Heart left ventricle (tissue), 16 donors: Measurements from ENCODE around the gene NANS. TPM values are rescaled to one million over a fixed set of nuclear protein-coding genes. Genes with fewer than 3 reads are reported as not detected.

ENCODE experiments used
- ATAC-seq, 4 donors: fragments of 200-7000 bp; cut with Tn5 transposase; one replicate each; pipeline ENCODE4 v1.9.1; 2020 to 2022; ENCODE audit warnings: moderate library complexity in 4 of 4, mild to moderate bottlenecking in 3 of 4, moderate number of reproducible peaks in 1 of 4
- DNase-seq, 5 donors: peaks; one replicate each; pipeline ENCODE4 v3.0.0-alpha.2; 2020
- H3K27ac ChIP-seq, 12 donors: fragments of 200-600 bp; sonication (generic) in 4 of 12; one replicate each; pipeline versions ENCODE4 v1.5.0 to v1.8.0; 2016 to 2022; ENCODE audit warnings: mild to moderate bottlenecking in 2 of 12
- H3K27me3 ChIP-seq, 9 donors: fragments of 200-600 bp; sonication (generic) in 2 of 9; one replicate each; pipeline versions ENCODE4 v1.5.1 to v1.8.0; 2016 to 2022; ENCODE audit warnings: mild to moderate bottlenecking in 3 of 9
- H3K36me3 ChIP-seq, 9 donors: fragments of 200-600 bp; sonication (generic) in 2 of 9; one replicate each; pipeline versions ENCODE4 v1.5.0 to v1.8.0; 2018 to 2022; ENCODE audit warnings: mild to moderate bottlenecking in 2 of 9
- H3K4me1 ChIP-seq, 12 donors: fragments of 200-600 bp; sonication (generic) in 4 of 12; one replicate each; pipeline versions ENCODE4 v1.5.0 to v1.8.0; 2016 to 2022; ENCODE audit warnings: mild to moderate bottlenecking in 3 of 12
- H3K4me3 ChIP-seq, 12 donors: fragments of 200-600 bp; sonication (generic) in 4 of 12; one replicate each; pipeline versions ENCODE4 v1.5.0 to v1.8.0; 2017 to 2022; ENCODE audit warnings: mild to moderate bottlenecking in 9 of 12, moderate library complexity in 4 of 12
- H3K9me3 ChIP-seq, 12 donors: fragments of 200-600 bp; sonication (generic) in 4 of 12; one replicate each; pipeline versions ENCODE4 v1.5.0 to v1.8.0; 2016 to 2022; ENCODE audit warnings: mild to moderate bottlenecking in 1 of 12
- CTCF ChIP-seq, 12 donors: fragments of 200-600 bp; sonication (generic) in 4 of 12; IDR thresholded peaks; one replicate each; pipeline versions ENCODE4 v1.5.0 to v1.8.0; 2018 to 2022; ENCODE audit warnings: antibody characterized with exemption in 12 of 12, mild to moderate bottlenecking in 5 of 12
- POLR2A ChIP-seq, 2 donors: fragments of 450-650 bp; IDR thresholded peaks; one replicate each; pipeline ENCODE4 v1.6.1; 2017; ENCODE audit warnings: antibody characterized with exemption in 2 of 2, mild to moderate bottlenecking in 2 of 2, moderate library complexity in 2 of 2
- WGBS, 4 donors: extraction: QIAGEN DNeasy Blood & Tissue Kit in 2 of 4; methylation state at CpG; one replicate each; pipeline versions ENCODE4 v1.1.5 to v1.1.7; 2013 to 2018; 5-methylcytosine and 5-hydroxymethylcytosine counted together
- intact Hi-C, 10 donors: fragments of 100-400 bp; cut with DNase I; formaldehyde crosslinking; loops; one replicate each; pipeline versions ENCODE4 v1.11.1 to v1.14.2; 2022
- polyA plus RNA-seq, 2 donors: library from polyadenylated mRNA; stranded (reverse); fragments of 200-250 nt; gene quantifications; one replicate each; pipeline ENCODE4 v1.2.3, GENCODE V29; 2013
- total RNA-seq, 9 donors: library from RNA; depleted of rRNA in 2 of 9; stranded (reverse); fragments of >200 nt in 2 of 9; fragmentation: NEBNext Ultra II Directional in 3 of 9; extraction: Animal tissue kit (Norgen Biotek cat#: 25700) in 3 of 9; gene quantifications; one replicate each; pipeline versions ENCODE4 v1.1.0 to v1.2.4, GENCODE V29; 2016 to 2023
- donor health status: ischemic (EF 13 %, LVEDD 7.1; RV severe dilation, severe dysfunction).
- donor health status: healthy with polysubstance abuse.
- donor health status: DM: no; HTN: yes; CAD: no.
- donor health status: DM: no; HTN: no; CAD: no.
- donor health status: ischemic (EF 25% LVEDD 6.9; RV normal size, moderate dysfunction).
- donor health status: ischemic (EF 25% LVEDD 5.7; RV mildly dilated, moderate dysfunction).
- donor health status: healthy.
- donor health status: DM: yes; HTN: yes; CAD: no.
- donor health status: ischemic (EF 35%, LVEDD 5.7; RV mildly dilated, moderate dysfunction).
- donor health status: nonischemic (EF 11% LVEDD 7.7; RV severe dilation, severe dysfunction).
- donor health status: DM: yes; HTN: yes; CAD: no.
- donor health status: PGD.
- donor health status: ischemic (EF 29% LVEDD 5.4; RV normal size, mild dysfunction).
- donor health status: nonischemic (EF 23%, LVEDD 6.1; RV moderate dilation, normal function).

NANS gene
- total and polyA plus RNA-seq, 11 donors = 24.3 to 144 (median 40.7) TPM

- WGBS, 4 donors = 95 to 98% (median 96%) methylated on average over 6 of the region's 6 CpGs
- Histone ChIP-seq H3K9me3 (no peaks in the 10 kb centered on the region), H3K36me3 (peaks cover 0 to 39% (median 17%) of the 10 kb centered on the region in 9 donors), H3K4me3 (no peak overlapping the region), H3K4me1 (peaks cover 0 to 7% (median 2%) of the 10 kb centered on the region in 12 donors), H3K27ac (no peak overlapping the region), H3K27me3 (no peaks in the 10 kb centered on the region)
- TF ChIP-seq CTCF (IDR thresholded peaks at IDR 0.05) (no peak), POLR2A (IDR thresholded peaks at IDR 0.05) (no peak)
- intact Hi-C loops = loop anchor here in 1 of 10 donors (10.0 kb wide), 1 partner anchor 635 kb away; no protein-coding TSS in a partner anchor
- DNase-seq (no peak), ATAC-seq (no peak)
Measured at GRCh38 chr9:98069551-98069950, 13.0 kb downstream of the NANS start.

GRCh38 chr9:98070704-98071103 is 14.2 kb downstream of the NANS start:
- no peak for TF ChIP-seq POLR2A (IDR thresholded peaks at IDR 0.05)
- TF ChIP-seq CTCF (IDR thresholded peaks at IDR 0.05) = no peak
- 95 to 97% (median 96%) methylated on average over 7 of the region's 7 CpGs for WGBS, 4 donors
- H3K9me3 ChIP-seq = no peaks in the 10 kb centered on the region

GRCh38 chr9:98071737-98072136 is 15.2 kb downstream of the NANS start:
- Histone ChIP-seq H3K4me1 (peaks cover 0 to 21% (median 6%) of the 10 kb centered on the region in 12 donors), H3K4me3 (no peak overlapping the region), H3K36me3 (peaks cover 0 to 22% (median 0%) of the 10 kb centered on the region in 9 donors), H3K27me3 (no peaks in the 10 kb centered on the region), H3K27ac (no peak overlapping the region), H3K9me3 (no peaks in the 10 kb centered on the region)
- DNase-seq = no peak
- WGBS, 4 donors = 85 to 90% (median 88%) methylated on average over 8 to 9 of the region's 9 CpGs
- TF ChIP-seq POLR2A (IDR thresholded peaks at IDR 0.05) (no peak), CTCF (IDR thresholded peaks at IDR 0.05) (no peak)
- ATAC-seq = no peak
- intact Hi-C loops = loop anchor here in 6 of 10 donors (5.0 to 10.0 kb wide), 3 partner anchors 133 to 191 kb away; no protein-coding TSS in a partner anchor

More at GRCh38 chr9:98070704-98071103, 14.2 kb downstream of the NANS start:
- DNase-seq (no peak), ATAC-seq (no peak)
- Histone ChIP-seq H3K4me1 (peaks cover 0 to 15% (median 6%) of the 10 kb centered on the region in 12 donors), H3K27ac (no peak overlapping the region), H3K4me3 (no peak overlapping the region), H3K27me3 (no peaks in the 10 kb centered on the region), H3K36me3 (peaks cover 0 to 29% (median 6%) of the 10 kb centered on the region in 9 donors)
- intact Hi-C loops = loop anchor here in 6 of 10 donors (5.0 to 10.0 kb wide), 3 partner anchors 134 to 192 kb away; no protein-coding TSS in a partner anchor

- H3K27ac ChIP-seq = peak overlapping the region in 2 of 12 donors; percentile 23 to 37
- H3K9me3 ChIP-seq = no peaks in the 10 kb centered on the region
- no peak overlapping the region for H3K4me3 ChIP-seq
- 34 to 45% (median 40%) methylated on average over 13 of the region's 13 CpGs for WGBS, 4 donors
- intact Hi-C loops = loop anchor here in 8 of 10 donors (2.0 to 10.0 kb wide), 5 partner anchors 130 to 190 kb away; no protein-coding TSS in a partner anchor
- DNase-seq (peak; percentile 41 to 70 (median 47)), ATAC-seq (peak in 3 of 4 donors; percentile 33 to 62 (median 56))
- TF ChIP-seq POLR2A (IDR thresholded peaks at IDR 0.05) = no peak
- peak; percentile 81 to 98 (median 94) for TF ChIP-seq CTCF (IDR thresholded peaks at IDR 0.05)
- H3K27me3 ChIP-seq = no peaks in the 10 kb centered on the region
- peaks cover 0 to 32% (median 21%) of the 10 kb centered on the region in 9 donors for H3K36me3 ChIP-seq
- H3K4me1 ChIP-seq = peaks cover 0 to 21% (median 6%) of the 10 kb centered on the region in 12 donors
Measured at GRCh38 chr9:98074115-98074990, 17.8 kb downstream of the NANS start.
